ENCODE data around the gene SENP2.

- no peak for TF ChIP-seq CTCF (optimal IDR thresholded peaks at IDR 0.05 in 1 of 3, IDR thresholded peaks at IDR 0.05 in 1 of 3, conservative IDR thresholded peaks at IDR 0.05 in 1 of 3; ENCODE audit: extremely low read depth in 1 of 3, insufficient read depth in 2 of 3, low read length in 3 of 3)
- TF ChIP-seq EZH2 (IDR thresholded peaks at IDR 0.05; ENCODE audit: low read length), result no peak
These were observed 77.8 kb downstream of the SENP2 start for GRCh38 chr3:185663929-185664328.
